Measurements from ENCODE around the gene LMNTD1.

DNA sequence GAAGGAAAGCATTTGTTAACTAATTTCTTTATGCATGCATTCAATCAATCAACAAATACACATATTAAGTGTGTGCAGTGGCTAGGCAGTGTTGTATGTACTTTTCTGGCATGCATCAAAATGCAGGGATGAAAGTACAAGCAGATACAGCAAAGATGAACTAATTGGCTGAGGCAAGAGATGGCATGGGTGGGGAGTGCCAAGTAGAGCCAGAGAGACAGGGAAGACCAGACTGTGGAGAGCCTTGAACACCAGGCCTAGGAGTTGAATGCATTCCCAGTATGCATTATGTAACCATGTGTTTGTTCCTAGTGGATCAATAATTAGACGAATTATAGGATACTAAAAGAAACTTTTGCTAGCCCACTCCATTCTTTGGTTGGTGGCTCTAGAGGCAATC, 17.3 kb upstream of the LMNTD1 start:
- TF ChIP-seq ZFP30 (CRISPR knock-in tag; IDR thresholded peaks at IDR 0.05), result no peak
- no peak for TF ChIP-seq ARNTL (CRISPR knock-in tag; IDR thresholded peaks at IDR 0.05; ENCODE audit: borderline replicate concordance, low read depth)
- TF ChIP-seq ZFP3 (CRISPR knock-in tag; IDR thresholded peaks at IDR 0.05), result no peak
- TF ChIP-seq SNAI2 (CRISPR knock-in tag; IDR thresholded peaks at IDR 0.05), result no peak
- TF ChIP-seq, protein P1, sequence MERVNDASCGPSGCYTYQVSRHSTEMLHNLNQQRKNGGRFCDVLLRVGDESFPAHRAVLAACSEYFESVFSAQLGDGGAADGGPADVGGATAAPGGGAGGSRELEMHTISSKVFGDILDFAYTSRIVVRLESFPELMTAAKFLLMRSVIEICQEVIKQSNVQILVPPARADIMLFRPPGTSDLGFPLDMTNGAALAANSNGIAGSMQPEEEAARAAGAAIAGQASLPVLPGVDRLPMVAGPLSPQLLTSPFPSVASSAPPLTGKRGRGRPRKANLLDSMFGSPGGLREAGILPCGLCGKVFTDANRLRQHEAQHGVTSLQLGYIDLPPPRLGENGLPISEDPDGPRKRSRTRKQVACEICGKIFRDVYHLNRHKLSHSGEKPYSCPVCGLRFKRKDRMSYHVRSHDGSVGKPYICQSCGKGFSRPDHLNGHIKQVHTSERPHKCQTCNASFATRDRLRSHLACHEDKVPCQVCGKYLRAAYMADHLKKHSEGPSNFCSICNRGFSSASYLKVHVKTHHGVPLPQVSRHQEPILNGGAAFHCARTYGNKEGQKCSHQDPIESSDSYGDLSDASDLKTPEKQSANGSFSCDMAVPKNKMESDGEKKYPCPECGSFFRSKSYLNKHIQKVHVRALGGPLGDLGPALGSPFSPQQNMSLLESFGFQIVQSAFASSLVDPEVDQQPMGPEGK (CRISPR knock-in tag; IDR thresholded peaks at IDR 0.05; ENCODE audit: borderline replicate concordance), result no peak
- no peak for TF ChIP-seq ESRRG (CRISPR knock-in tag; IDR thresholded peaks at IDR 0.05)
- no peak for TF ChIP-seq ZNF8 (CRISPR knock-in tag; IDR thresholded peaks at IDR 0.05)
- TF ChIP-seq RARB (CRISPR knock-in tag; IDR thresholded peaks at IDR 0.05), result no peak
